ENCODE data around the gene ANKMY1.

Gene ANKMY1

GRCh38 chr2:240440251-240440650, 117.5 kb downstream of the ANKMY1 start:
- Mint-ChIP-seq H3K9me3 (no peaks in the 10 kb centered on the region), H3K4me1 (peaks cover 4% of the 10 kb centered on the region), H3K27me3 (peaks cover 9% of the 10 kb centered on the region), H3K4me3 (no peak overlapping the region), H3K36me3 (no peaks in the 10 kb centered on the region), H3K27ac (no peak overlapping the region)
- DNase-seq (ENCODE audit: low spot score in 2 of 2) (no peak), ATAC-seq (ENCODE audit: low read depth) (no peak)

GRCh38 chr2:240439698-240440151, 118.1 kb downstream of the ANKMY1 start:
- ATAC-seq (ENCODE audit: low read depth) (no peak), DNase-seq (ENCODE audit: low spot score in 2 of 2) (no peak)
- Mint-ChIP-seq H3K4me3 (no peak overlapping the region), H3K4me1 (peaks cover 5% of the 10 kb centered on the region), H3K36me3 (no peaks in the 10 kb centered on the region), H3K27ac (no peak overlapping the region), H3K27me3 (peaks cover 9% of the 10 kb centered on the region), H3K9me3 (no peaks in the 10 kb centered on the region)

- Mint-ChIP-seq H3K9me3 (no peaks in the 10 kb centered on the region), H3K27me3 (peaks cover 9% of the 10 kb centered on the region), H3K4me1 (peaks cover 7% of the 10 kb centered on the region), H3K27ac (no peak overlapping the region), H3K36me3 (no peaks in the 10 kb centered on the region), H3K4me3 (no peak overlapping the region)
- ATAC-seq (ENCODE audit: low read depth) (no peak), DNase-seq (ENCODE audit: low spot score in 2 of 2) (no peak)
Observed at GRCh38 chr2:240438810-240439697, 118.7 kb downstream of the ANKMY1 start.

- H3K4me1 Mint-ChIP-seq = peaks cover 7% of the 10 kb centered on the region
- H3K27ac Mint-ChIP-seq = no peak overlapping the region
- H3K27me3 Mint-ChIP-seq = peaks cover 11% of the 10 kb centered on the region
- peak; percentile 63 to 73 for DNase-seq (ENCODE audit: low spot score in 2 of 2)
- H3K4me3 Mint-ChIP-seq = peak overlapping the region; percentile 18
- H3K36me3 Mint-ChIP-seq = no peaks in the 10 kb centered on the region
- no peaks in the 10 kb centered on the region for H3K9me3 Mint-ChIP-seq
- ATAC-seq (ENCODE audit: low read depth) = peak; percentile 23
Observed at GRCh38 chr2:240437861-240438809, 119.7 kb downstream of the ANKMY1 start.

GRCh38 chr2:240437551-240437860, 120.3 kb downstream of the ANKMY1 start:
- Mint-ChIP-seq H3K27ac (no peak overlapping the region), H3K27me3 (peaks cover 12% of the 10 kb centered on the region), H3K4me1 (peaks cover 7% of the 10 kb centered on the region), H3K9me3 (no peaks in the 10 kb centered on the region), H3K4me3 (peak overlapping the region; percentile 25), H3K36me3 (no peaks in the 10 kb centered on the region)
- no peak for ATAC-seq (ENCODE audit: low read depth)
- DNase-seq (ENCODE audit: low spot score in 2 of 2) = no peak

- no peaks in the 10 kb centered on the region for H3K36me3 Mint-ChIP-seq
- H3K27me3 Mint-ChIP-seq = peaks cover 14% of the 10 kb centered on the region
- peaks cover 7% of the 10 kb centered on the region for H3K4me1 Mint-ChIP-seq
- DNase-seq (ENCODE audit: low spot score in 2 of 2) (no peak), ATAC-seq (ENCODE audit: low read depth) (no peak)
- no peaks in the 10 kb centered on the region for H3K9me3 Mint-ChIP-seq
- no peak overlapping the region for H3K27ac Mint-ChIP-seq
- H3K4me3 Mint-ChIP-seq = peak overlapping the region; percentile 62
Observed at GRCh38 chr2:240436683-240437550, 120.9 kb downstream of the ANKMY1 start.

GRCh38 chr2:240435948-240436682, 121.7 kb downstream of the ANKMY1 start:
- H3K36me3 Mint-ChIP-seq = no peaks in the 10 kb centered on the region
- no peaks in the 10 kb centered on the region for H3K9me3 Mint-ChIP-seq
- H3K4me1 Mint-ChIP-seq = peaks cover 7% of the 10 kb centered on the region
- peaks cover 14% of the 10 kb centered on the region for H3K27me3 Mint-ChIP-seq
- ATAC-seq (ENCODE audit: low read depth) (peak; percentile 1), DNase-seq (ENCODE audit: low spot score in 2 of 2) (no peak)
- H3K4me3 Mint-ChIP-seq = peak overlapping the region; percentile 50
- no peak overlapping the region for H3K27ac Mint-ChIP-seq

- H3K36me3 Mint-ChIP-seq = no peaks in the 10 kb centered on the region
- DNase-seq (ENCODE audit: low spot score in 2 of 2) (no peak), ATAC-seq (ENCODE audit: low read depth) (peak; percentile 71)
- peak within 1 kb of the TSS; percentile 55 for H3K27ac Mint-ChIP-seq
- H3K4me1 Mint-ChIP-seq = peaks cover 7% of the 10 kb centered on the region
- no peaks in the 10 kb centered on the region for H3K9me3 Mint-ChIP-seq
- peaks cover 14% of the 10 kb centered on the region for H3K27me3 Mint-ChIP-seq
- peak within 1 kb of the TSS; percentile 88 for H3K4me3 Mint-ChIP-seq
Observed at GRCh38 chr2:240435457-240435947, 122.3 kb downstream of the ANKMY1 start, which contains the start of gene GPC1. Gene GPC1, plus strand, starts transcription at chr2:240435663. Its CDS starts 256 bp downstream, at chr2:240435919.

GRCh38 chr2:240434728-240435456, 122.9 kb downstream of the ANKMY1 start:
- no peaks in the 10 kb centered on the region for H3K36me3 Mint-ChIP-seq
- H3K27ac Mint-ChIP-seq = peak overlapping the region; percentile 55
- ATAC-seq (ENCODE audit: low read depth) = peak; percentile 88
- peaks cover 7% of the 10 kb centered on the region for H3K4me1 Mint-ChIP-seq
- no peaks in the 10 kb centered on the region for H3K9me3 Mint-ChIP-seq
- H3K27me3 Mint-ChIP-seq = peaks cover 16% of the 10 kb centered on the region
- DNase-seq (ENCODE audit: low spot score in 2 of 2) = peak; percentile 82 to 83
- peak overlapping the region; percentile 88 for H3K4me3 Mint-ChIP-seq

GRCh38 chr2:240433973-240434727, 123.6 kb downstream of the ANKMY1 start:
- no peak for DNase-seq (ENCODE audit: low spot score in 2 of 2)
- Mint-ChIP-seq H3K27me3 (peaks cover 17% of the 10 kb centered on the region), H3K27ac (peak overlapping the region; percentile 55), H3K4me1 (peaks cover 7% of the 10 kb centered on the region), H3K9me3 (no peaks in the 10 kb centered on the region), H3K36me3 (no peaks in the 10 kb centered on the region), H3K4me3 (peak overlapping the region; percentile 88)
- ATAC-seq (ENCODE audit: low read depth) = no peak

GRCh38 chr2:240432820-240433801, 124.7 kb downstream of the ANKMY1 start:
- Mint-ChIP-seq H3K36me3 (no peaks in the 10 kb centered on the region), H3K4me3 (peak overlapping the region; percentile 24), H3K27me3 (peaks cover 11% of the 10 kb centered on the region), H3K4me1 (peaks cover 5% of the 10 kb centered on the region), H3K27ac (no peak overlapping the region), H3K9me3 (no peaks in the 10 kb centered on the region)
- peak in 1 of 2 donors; percentile 12 for DNase-seq (ENCODE audit: low spot score in 2 of 2)
- no peak for ATAC-seq (ENCODE audit: low read depth)
